Heart right ventricle (tissue), 16 donors: Measurements from ENCODE around the gene SETBP1. TPM values are rescaled to one million over a fixed set of nuclear protein-coding genes. Genes with fewer than 3 reads are reported as not detected.

Experiments used
- ATAC-seq, 8 donors: fragments of 200-7000 bp; cut with Tn5 transposase; one replicate each; pipeline ENCODE4 v1.9.1; 2020; ENCODE audit warnings: mild to moderate bottlenecking in 8 of 8, moderate library complexity in 8 of 8, moderate number of reproducible peaks in 1 of 8
- DNase-seq, 2 donors: peaks; one replicate each; pipeline ENCODE4 v3.0.0-alpha.2; 2020
- H3K27ac ChIP-seq, 10 donors: fragments of 200-600 bp; sonication (generic) in 2 of 10; one replicate each; pipeline versions ENCODE4 v1.5.0 to v1.8.0; 2020 to 2022; ENCODE audit warnings: mild to moderate bottlenecking in 3 of 10
- H3K27me3 ChIP-seq, 7 donors: fragments of 200-600 bp; one replicate each; pipeline ENCODE4 v1.8.0; 2021 to 2022; ENCODE audit warnings: mild to moderate bottlenecking in 2 of 7
- H3K36me3 ChIP-seq, 9 donors: fragments of 200-600 bp; sonication (generic) in 1 of 9; one replicate each; pipeline versions ENCODE4 v1.5.0 to v1.8.0; 2020 to 2022; ENCODE audit warnings: mild to moderate bottlenecking in 2 of 9
- H3K4me1 ChIP-seq, 9 donors: fragments of 200-600 bp; sonication (generic) in 1 of 9; one replicate each; pipeline versions ENCODE4 v1.5.0 to v1.8.0; 2020 to 2022; ENCODE audit warnings: mild to moderate bottlenecking in 4 of 9
- H3K4me3 ChIP-seq, 10 donors: fragments of 200-600 bp; sonication (generic) in 2 of 10; one replicate each; pipeline versions ENCODE4 v1.5.0 to v1.8.0; 2020 to 2022; ENCODE audit warnings: mild to moderate bottlenecking in 7 of 10, moderate library complexity in 2 of 10
- H3K9me3 ChIP-seq, 11 donors: fragments of 200-600 bp in 10 of 11; sonication (generic) in 2 of 11; one replicate each; pipeline versions ENCODE4 v1.5.0 to v1.8.0; 2013 to 2022; ENCODE audit warnings: mild to moderate bottlenecking in 2 of 11, control low read depth in 1 of 11, moderate library complexity in 1 of 11
- WGBS, 2 donors: extraction: QIAGEN DNeasy Blood & Tissue Kit; methylation state at CpG; one replicate each; pipeline ENCODE4 v1.1.7; 2013; ENCODE audit warnings: inconsistent platforms in 1 of 2; 5-methylcytosine and 5-hydroxymethylcytosine counted together
- intact Hi-C, 10 donors: fragments of 100-400 bp; cut with DNase I; formaldehyde crosslinking; loops; one replicate each; pipeline versions ENCODE4 v1.11.1 to v1.14.2; 2022
- polyA plus RNA-seq, 2 donors: library from polyadenylated mRNA; stranded (reverse); fragments of 200-250 nt; gene quantifications; one replicate each; pipeline ENCODE4 v1.2.3, GENCODE V29; 2013
- total RNA-seq, 10 donors: library from RNA; stranded (reverse); fragmentation: NEBNext Ultra II Directional in 3 of 10; extraction: Animal tissue kit (Norgen Biotek cat#: 25700) in 3 of 10; gene quantifications; one replicate each; pipeline versions ENCODE4 v1.2.1 to v1.2.4, GENCODE V29; 2021 to 2023
- TF ChIP-seq, protein P1 (sequence below), 9 donors: fragments of 200-600 bp; sonication (generic) in 2 of 9; IDR thresholded peaks; one replicate each; pipeline versions ENCODE4 v1.5.0 to v1.8.0; 2021 to 2022; ENCODE audit warnings: antibody characterized with exemption in 9 of 9, mild to moderate bottlenecking in 5 of 9, moderate library complexity in 1 of 9
- donor health status: Arrhythmogenic right ventricular cardiomyopathy.
- donor health status: ischemic (EF 13 %, LVEDD 7.1; RV severe dilation, severe dysfunction).
- donor health status: healthy with polysubstance abuse.
- donor health status: DM: no; HTN: yes; CAD: no.
- donor health status: DM: no; HTN: no; CAD: no.
- donor health status: ischemic (EF 25% LVEDD 6.9; RV normal size, moderate dysfunction).
- donor health status: ischemic (EF 25% LVEDD 5.7; RV mildly dilated, moderate dysfunction).
- donor health status: healthy.
- donor health status: DM: yes; HTN: yes; CAD: no.
- donor health status: Ischemic cardiomyopathy.
- donor health status: ischemic (EF 35%, LVEDD 5.7; RV mildly dilated, moderate dysfunction).
- donor health status: nonischemic (EF 11% LVEDD 7.7; RV severe dilation, severe dysfunction).
- donor health status: DM: yes; HTN: yes; CAD: no.
- donor health status: PGD.
- donor health status: ischemic (EF 29% LVEDD 5.4; RV normal size, mild dysfunction).
- donor health status: nonischemic (EF 23%, LVEDD 6.1; RV moderate dilation, normal function).

The SETBP1 gene
- total and polyA plus RNA-seq, 12 donors = 0.71 to 12.2 (median 6.1) TPM

DNA sequence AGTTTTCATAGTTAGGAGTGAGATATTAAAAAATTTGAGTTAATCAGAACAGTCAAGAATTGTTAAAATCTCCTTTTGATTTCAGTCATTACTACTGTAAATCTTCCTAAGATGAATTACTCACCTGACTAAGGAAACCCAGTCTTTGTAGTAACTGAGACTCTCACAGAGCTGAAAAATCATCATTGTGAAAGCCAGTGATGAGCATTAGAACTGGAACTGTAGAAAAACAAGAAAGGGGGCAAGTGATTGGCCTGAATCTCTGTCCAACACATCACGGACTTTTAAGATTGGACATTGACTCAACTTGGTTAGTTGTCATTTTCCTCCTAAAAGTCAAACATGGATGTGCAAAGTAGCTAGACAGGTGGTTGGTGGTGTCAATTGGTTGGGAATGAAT lies 21.9 kb downstream of the SETBP1 start:
- Histone ChIP-seq H3K4me1 (peaks cover 6 to 41% (median 18%) of the 10 kb centered on the region in 9 donors), H3K9me3 (no peaks in the 10 kb centered on the region), H3K36me3 (no peaks in the 10 kb centered on the region), H3K27me3 (peaks cover 0 to 25% (median 0%) of the 10 kb centered on the region in 7 donors), H3K4me3 (no peak overlapping the region), H3K27ac (no peak overlapping the region)
- no peak for DNase-seq
- ATAC-seq = no peak
- intact Hi-C loops = loop anchor here in 1 of 10 donors (10.0 kb wide), 1 partner anchor 92 kb away; no protein-coding TSS in a partner anchor
- 98 to 100% methylated on average over 1 of the region's 1 CpG for WGBS, 2 donors
- TF ChIP-seq, protein P1, sequence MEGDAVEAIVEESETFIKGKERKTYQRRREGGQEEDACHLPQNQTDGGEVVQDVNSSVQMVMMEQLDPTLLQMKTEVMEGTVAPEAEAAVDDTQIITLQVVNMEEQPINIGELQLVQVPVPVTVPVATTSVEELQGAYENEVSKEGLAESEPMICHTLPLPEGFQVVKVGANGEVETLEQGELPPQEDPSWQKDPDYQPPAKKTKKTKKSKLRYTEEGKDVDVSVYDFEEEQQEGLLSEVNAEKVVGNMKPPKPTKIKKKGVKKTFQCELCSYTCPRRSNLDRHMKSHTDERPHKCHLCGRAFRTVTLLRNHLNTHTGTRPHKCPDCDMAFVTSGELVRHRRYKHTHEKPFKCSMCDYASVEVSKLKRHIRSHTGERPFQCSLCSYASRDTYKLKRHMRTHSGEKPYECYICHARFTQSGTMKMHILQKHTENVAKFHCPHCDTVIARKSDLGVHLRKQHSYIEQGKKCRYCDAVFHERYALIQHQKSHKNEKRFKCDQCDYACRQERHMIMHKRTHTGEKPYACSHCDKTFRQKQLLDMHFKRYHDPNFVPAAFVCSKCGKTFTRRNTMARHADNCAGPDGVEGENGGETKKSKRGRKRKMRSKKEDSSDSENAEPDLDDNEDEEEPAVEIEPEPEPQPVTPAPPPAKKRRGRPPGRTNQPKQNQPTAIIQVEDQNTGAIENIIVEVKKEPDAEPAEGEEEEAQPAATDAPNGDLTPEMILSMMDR (IDR thresholded peaks at IDR 0.05) = no peak

DNA sequence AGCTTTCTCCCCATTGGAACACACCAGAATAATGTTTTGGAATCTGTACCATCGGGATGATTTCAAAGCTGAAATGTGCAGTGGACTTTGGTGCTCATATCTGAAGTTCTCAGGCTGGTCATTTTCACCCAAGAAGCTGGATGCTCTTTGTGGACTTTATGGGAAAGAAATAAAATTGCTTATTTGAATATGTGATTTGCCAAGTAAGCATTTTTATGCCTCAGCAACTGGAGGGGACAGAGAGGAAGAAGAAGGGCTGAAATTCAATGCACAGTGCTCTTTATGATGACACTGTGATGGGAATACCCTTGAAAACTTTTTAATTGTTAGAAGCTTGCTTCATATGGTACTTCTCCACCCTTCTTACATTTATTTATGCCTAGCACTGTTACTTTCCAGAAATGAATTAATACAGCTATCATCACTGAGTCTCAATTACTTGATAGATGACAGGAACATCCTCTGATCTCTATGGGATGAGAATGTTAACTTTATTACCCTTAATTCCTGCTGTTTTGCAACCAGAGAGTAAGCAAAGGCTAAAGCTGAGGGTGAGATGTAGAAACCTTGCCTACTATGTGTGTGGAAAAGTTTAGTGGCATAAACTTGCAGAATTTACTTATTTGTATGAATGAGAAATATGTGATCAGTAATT lies 23.6 kb downstream of the SETBP1 start:
- Histone ChIP-seq H3K4me1 (peaks cover 6 to 51% (median 23%) of the 10 kb centered on the region in 9 donors), H3K4me3 (no peak overlapping the region), H3K27ac (no peak overlapping the region), H3K27me3 (peaks cover 0 to 33% (median 0%) of the 10 kb centered on the region in 7 donors), H3K36me3 (no peaks in the 10 kb centered on the region), H3K9me3 (no peaks in the 10 kb centered on the region)
- no peak for ATAC-seq
- intact Hi-C loops = loop anchor here in 1 of 10 donors (10.0 kb wide), 1 partner anchor 91 kb away; no protein-coding TSS in a partner anchor
- TF ChIP-seq, protein P1 (IDR thresholded peaks at IDR 0.05) = no peak
- WGBS, 2 donors = 92 to 96% methylated on average over 1 of the region's 1 CpG
- no peak for DNase-seq

DNA sequence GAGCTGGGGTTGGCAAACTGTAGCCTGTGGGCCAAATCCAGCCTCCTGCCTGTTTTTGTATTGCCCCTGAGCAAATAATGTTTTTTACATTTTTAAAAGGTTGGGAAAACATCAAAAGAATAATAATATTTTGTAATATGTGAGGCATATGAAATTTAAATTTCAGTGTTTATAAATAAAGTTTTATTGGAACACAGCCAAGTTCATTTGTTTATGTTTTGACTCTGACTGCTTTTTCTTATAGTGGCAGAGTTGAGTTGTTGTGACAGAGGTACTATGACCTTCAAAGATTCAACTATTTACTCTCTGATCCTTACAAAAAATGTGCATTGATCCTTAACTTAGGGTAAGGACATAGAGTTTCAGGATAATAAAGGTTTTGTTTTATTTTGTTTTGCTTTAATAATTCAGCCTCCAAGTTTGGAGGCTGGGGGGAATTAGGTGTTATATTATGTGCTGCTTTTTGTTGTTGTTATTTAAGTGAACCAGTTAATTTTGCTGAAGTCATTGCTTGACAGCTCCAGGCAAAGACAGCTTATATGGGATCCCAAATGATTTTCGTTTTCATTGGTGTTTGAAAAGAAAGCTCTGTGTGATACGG lies 24.5 kb downstream of the SETBP1 start:
- Histone ChIP-seq H3K36me3 (no peaks in the 10 kb centered on the region), H3K27me3 (peaks cover 0 to 33% (median 0%) of the 10 kb centered on the region in 7 donors), H3K9me3 (no peaks in the 10 kb centered on the region), H3K27ac (no peak overlapping the region), H3K4me3 (no peak overlapping the region), H3K4me1 (peaks cover 2 to 49% (median 23%) of the 10 kb centered on the region in 9 donors)
- DNase-seq (no peak), ATAC-seq (no peak)
- intact Hi-C loops = loop anchor here in 1 of 10 donors (10.0 kb wide), 1 partner anchor 90 kb away; no protein-coding TSS in a partner anchor
- TF ChIP-seq, protein P1 (IDR thresholded peaks at IDR 0.05) = no peak
- WGBS, 2 donors = 90 to 97% methylated on average over 2 of the region's 2 CpGs

DNA sequence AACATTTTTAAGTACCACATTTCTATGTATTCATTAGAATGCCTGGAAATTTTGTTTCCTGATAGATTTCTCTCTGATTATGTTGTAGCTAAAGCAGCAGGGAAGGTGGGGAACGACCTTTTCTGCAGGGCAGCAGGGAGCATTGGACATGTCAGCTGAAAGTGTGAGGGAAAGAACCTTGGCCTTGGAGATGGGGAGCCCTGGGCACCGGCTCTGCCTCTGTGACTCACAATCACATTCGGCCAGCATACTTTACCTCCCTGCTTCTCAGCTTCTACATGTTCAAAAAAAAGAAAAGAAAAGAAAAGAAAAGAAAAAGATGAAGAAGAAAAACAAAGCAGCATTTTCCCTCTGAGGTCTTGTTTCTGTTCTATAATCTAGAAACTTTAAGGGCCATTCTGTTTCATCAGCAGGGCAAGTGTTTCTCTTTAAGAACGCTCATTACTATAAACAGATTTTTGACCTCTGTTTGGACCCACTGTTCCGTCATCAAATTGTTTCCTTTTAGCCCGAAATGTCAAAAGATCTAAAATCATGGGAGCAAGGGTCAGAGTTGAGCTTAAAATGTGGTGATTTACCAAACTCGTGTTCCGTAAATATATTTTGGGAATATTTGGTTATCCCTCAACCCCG lies 27.9 kb downstream of the SETBP1 start:
- DNase-seq (no peak), ATAC-seq (peak in 7 of 8 donors; percentile 33 to 80 (median 62))
- Histone ChIP-seq H3K27ac (peak overlapping the region in 8 of 10 donors; percentile 16 to 72 (median 48)), H3K9me3 (no peaks in the 10 kb centered on the region), H3K27me3 (peaks cover 0 to 31% (median 0%) of the 10 kb centered on the region in 7 donors), H3K36me3 (peaks cover 0 to 6% (median 0%) of the 10 kb centered on the region in 9 donors), H3K4me1 (peaks cover 0 to 38% (median 23%) of the 10 kb centered on the region in 9 donors), H3K4me3 (peak overlapping the region in 1 of 10 donors; percentile 5)
- intact Hi-C loops = loop anchor here in 1 of 10 donors (10.0 kb wide), 1 partner anchor 86 kb away; no protein-coding TSS in a partner anchor
- TF ChIP-seq, protein P1 (IDR thresholded peaks at IDR 0.05) = no peak
- 70 to 82% methylated on average over 9 of the region's 9 CpGs for WGBS, 2 donors
